HEK293 (cell line): ENCODE data around the gene PRDM15.
A peak's percentile ranks its signal among the peaks of the same experiment; 100 is the strongest.

ENCODE experiments used
- BCL11A ChIP-seq: fragments of 450-650 bp; formaldehyde crosslinking; IDR thresholded peaks from 2 replicates; pipeline ENCODE4 v1.5.1; 2016; ENCODE audit warnings: low read depth, missing biosample characterization, missing genetic modification characterization
- EGR2 ChIP-seq: fragments of 450-650 bp; formaldehyde crosslinking; IDR thresholded peaks from 2 replicates; pipeline ENCODE4 v1.5.1; 2016; ENCODE audit warnings: low read depth, missing biosample characterization, missing genetic modification characterization
- GFI1B ChIP-seq: fragments of 450-650 bp; formaldehyde crosslinking; IDR thresholded peaks from 2 replicates; pipeline ENCODE4 v1.5.1; 2016; ENCODE audit warnings: missing biosample characterization, missing genetic modification characterization
- HOXD13 ChIP-seq: sonication (generic); formaldehyde crosslinking; IDR thresholded peaks from 2 replicates; pipeline ENCODE4 v1.8.0; 2022; ENCODE audit warnings: missing genetic modification reagents, borderline replicate concordance
- KLF10 ChIP-seq: fragments of 450-650 bp; IDR thresholded peaks from 2 replicates; pipeline ENCODE4 v1.5.1; 2018; ENCODE audit warnings: missing biosample characterization, mild to moderate bottlenecking, missing genetic modification characterization
- KLF8 ChIP-seq: fragments of 450-650 bp; formaldehyde crosslinking; IDR thresholded peaks from 2 replicates; pipeline ENCODE4 v1.5.1; 2016; ENCODE audit warnings: missing biosample characterization, missing genetic modification characterization
- MEIS1 ChIP-seq: sonication (generic); formaldehyde crosslinking; IDR thresholded peaks from 2 replicates; pipeline ENCODE4 v1.8.1; 2022; ENCODE audit warnings: missing genetic modification reagents, mild to moderate bottlenecking, borderline replicate concordance
- SP2 ChIP-seq: fragments of 450-650 bp; formaldehyde crosslinking; IDR thresholded peaks from 2 replicates; pipeline ENCODE4 v1.5.1; 2016; ENCODE audit warnings: missing biosample characterization, missing genetic modification characterization
- ZBTB20 ChIP-seq: fragments of 450-650 bp; formaldehyde crosslinking; IDR thresholded peaks from 2 replicates; pipeline ENCODE4 v1.5.1; 2016; ENCODE audit warnings: missing biosample characterization, missing genetic modification characterization
- ZEB2 ChIP-seq: fragments of 450-650 bp; formaldehyde crosslinking; IDR thresholded peaks from 2 replicates; pipeline ENCODE4 v1.5.1; 2016; ENCODE audit warnings: missing biosample characterization, missing genetic modification characterization
- ZFP69B ChIP-seq: fragments of 450-650 bp; formaldehyde crosslinking; IDR thresholded peaks from 2 replicates; pipeline ENCODE4 v1.5.1; 2016; ENCODE audit warnings: missing biosample characterization, missing genetic modification characterization
- ZNF112 ChIP-seq: fragments of 450-650 bp; formaldehyde crosslinking; IDR thresholded peaks from 2 replicates; pipeline ENCODE4 v1.5.0; 2017; ENCODE audit warnings: missing biosample characterization, missing genetic modification characterization
- ZNF155 ChIP-seq: fragments of 450-650 bp; formaldehyde crosslinking; IDR thresholded peaks from 2 replicates; pipeline ENCODE4 v1.5.1; 2016; ENCODE audit warnings: missing biosample characterization, missing genetic modification characterization
- ZNF174 ChIP-seq: fragments of 450-650 bp; formaldehyde crosslinking; IDR thresholded peaks from 2 replicates; pipeline ENCODE4 v1.5.0; 2017; ENCODE audit warnings: missing biosample characterization, mild to moderate bottlenecking, missing genetic modification characterization
- ZNF23 ChIP-seq: fragments of 450-650 bp; formaldehyde crosslinking; IDR thresholded peaks from 2 replicates; pipeline ENCODE4 v1.5.1; 2016; ENCODE audit warnings: missing biosample characterization, missing genetic modification characterization, borderline replicate concordance
- ZNF274 ChIP-seq, 2 experiments: fragments of 200-500 bp in 1 of 2; fragments of 450-650 bp in 1 of 2; sonication (Bioruptor generic) in 1 of 2; formaldehyde crosslinking in 1 of 2; IDR thresholded peaks; 2 replicates each; pipeline versions ENCODE4 v1.5.1 to v1.6.1; 2014 to 2016; ENCODE audit warnings: borderline replicate concordance in 1 of 2, inconsistent platforms in 1 of 2, low read length in 1 of 2, missing biosample characterization in 1 of 2, missing genetic modification characterization in 1 of 2
- ZNF302 ChIP-seq: fragments of 450-650 bp; formaldehyde crosslinking; IDR thresholded peaks from 2 replicates; pipeline ENCODE4 v1.5.1; 2016; ENCODE audit warnings: missing biosample characterization, missing genetic modification characterization, low read depth
- ZNF335 ChIP-seq: fragments of 450-650 bp; formaldehyde crosslinking; conservative IDR thresholded peaks from 2 replicates; pipeline ENCODE4 v1.5.1; 2016; ENCODE audit warnings: missing biosample characterization, missing genetic modification characterization
- ZNF366 ChIP-seq: fragments of 450-650 bp; formaldehyde crosslinking; conservative IDR thresholded peaks from 2 replicates; pipeline ENCODE4 v1.5.1; 2016; ENCODE audit warnings: missing biosample characterization, missing genetic modification characterization
- ZNF394 ChIP-seq: fragments of 450-650 bp; formaldehyde crosslinking; IDR thresholded peaks from 2 replicates; pipeline ENCODE4 v1.5.1; 2016; ENCODE audit warnings: missing biosample characterization, missing genetic modification characterization, mild to moderate bottlenecking, moderate library complexity, borderline replicate concordance
- ZNF423 ChIP-seq: fragments of 450-650 bp; formaldehyde crosslinking; IDR thresholded peaks from 2 replicates; pipeline ENCODE4 v1.5.1; 2016; ENCODE audit warnings: missing biosample characterization, missing genetic modification characterization
- ZNF433 ChIP-seq: fragments of 450-650 bp; formaldehyde crosslinking; IDR thresholded peaks from 2 replicates; pipeline ENCODE4 v1.5.1; 2016; ENCODE audit warnings: missing biosample characterization, missing genetic modification characterization, low read depth
- ZNF510 ChIP-seq: fragments of 450-650 bp; formaldehyde crosslinking; IDR thresholded peaks from 2 replicates; pipeline ENCODE4 v1.5.1; 2018; ENCODE audit warnings: mild to moderate bottlenecking, missing genetic modification characterization, missing biosample characterization; ENCODE audit not compliant: insufficient replicate concordance
- ZNF549 ChIP-seq: fragments of 450-650 bp; IDR thresholded peaks from 2 replicates; pipeline ENCODE4 v1.5.1; 2018; ENCODE audit warnings: missing biosample characterization, missing genetic modification characterization, mild to moderate bottlenecking, inconsistent platforms, moderate library complexity
- ZNF623 ChIP-seq: fragments of 450-650 bp; formaldehyde crosslinking; IDR thresholded peaks from 2 replicates; pipeline ENCODE4 v1.5.1; 2016; ENCODE audit warnings: missing biosample characterization, missing genetic modification characterization
- TF ChIP-seq, protein P1 (sequence below): fragments of 450-650 bp; formaldehyde crosslinking; IDR thresholded peaks from 2 replicates; pipeline ENCODE4 v1.5.1; 2016; ENCODE audit warnings: missing biosample characterization, missing genetic modification characterization, borderline replicate concordance
- TF ChIP-seq, protein P2 (sequence below): fragments of 450-650 bp; formaldehyde crosslinking; IDR thresholded peaks from 2 replicates; pipeline ENCODE4 v1.5.1; 2017; ENCODE audit warnings: missing biosample characterization, mild to moderate bottlenecking, missing genetic modification characterization, moderate library complexity
- TF ChIP-seq, protein P3 (sequence below): fragments of 450-650 bp; formaldehyde crosslinking; IDR thresholded peaks from 2 replicates; pipeline ENCODE4 v1.5.1; 2016; ENCODE audit warnings: missing biosample characterization, missing genetic modification characterization
- TF ChIP-seq, protein P4 (sequence below): fragments of 450-650 bp; formaldehyde crosslinking; IDR thresholded peaks from 2 replicates; pipeline ENCODE4 v1.5.1; 2017; ENCODE audit warnings: missing biosample characterization, missing genetic modification characterization
- TF ChIP-seq, protein P5 (sequence below): fragments of 450-650 bp; formaldehyde crosslinking; IDR thresholded peaks from 2 replicates; pipeline ENCODE4 v1.5.1; 2016; ENCODE audit warnings: missing biosample characterization, missing genetic modification characterization, low read depth
- TF ChIP-seq, protein P6 (sequence below): fragments of 450-650 bp; formaldehyde crosslinking; IDR thresholded peaks from 2 replicates; pipeline ENCODE4 v1.5.1; 2016; ENCODE audit warnings: missing biosample characterization, missing genetic modification characterization

Gene PRDM15

DNA sequence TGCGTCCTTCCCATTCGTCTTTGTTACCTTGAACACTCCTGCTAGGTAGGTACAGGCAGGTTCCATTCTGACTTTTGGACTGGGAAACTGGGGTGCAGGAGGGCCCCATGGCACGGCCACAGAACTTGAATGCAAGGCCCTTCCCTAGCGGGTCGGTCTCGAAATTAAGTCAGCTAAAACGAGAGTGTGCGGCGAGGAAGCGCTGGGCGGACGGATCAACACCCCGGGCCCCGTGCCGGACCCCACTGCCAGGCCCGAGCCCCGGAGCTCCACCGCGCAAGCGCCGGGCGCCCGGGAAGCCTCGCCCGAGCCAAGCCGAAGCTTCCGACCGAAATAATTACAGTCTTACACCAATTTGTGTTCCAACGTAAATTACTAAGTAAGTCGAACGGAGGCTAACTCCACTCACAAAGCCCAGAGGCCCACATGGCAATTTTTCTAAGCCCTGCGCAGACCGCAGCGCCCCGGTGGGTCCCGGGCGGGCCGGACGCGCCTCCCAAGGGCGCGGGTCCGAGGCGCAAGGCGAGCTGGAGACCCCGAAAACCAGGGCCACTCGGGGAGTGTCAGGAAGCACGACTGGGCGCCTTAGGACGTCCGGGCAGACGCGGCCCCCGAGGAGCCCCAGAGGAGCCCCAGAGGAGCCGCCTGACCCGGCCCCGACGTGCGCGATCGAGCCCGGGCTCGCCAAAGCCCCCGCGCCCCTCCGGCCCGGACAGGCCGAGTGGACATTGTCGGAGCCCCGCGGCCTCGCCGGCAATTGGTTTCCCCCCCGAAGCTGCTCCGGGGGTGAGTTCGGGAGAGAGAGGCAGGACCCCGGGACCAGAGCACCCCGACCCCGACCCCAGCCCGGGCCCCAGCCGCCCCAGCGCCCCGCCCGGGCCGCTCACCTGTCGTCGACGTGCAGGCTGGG, 112.9 kb downstream of the PRDM15 start (continued):
- TF ChIP-seq ZNF155 (tag by site-specific recombination) (no peak), ZNF335 (tag by site-specific recombination) (peak; percentile 78), MEIS1 (CRISPR knock-in tag) (no peak), ZNF174 (tag by site-specific recombination) (no peak), ZNF394 (tag by site-specific recombination) (no peak), KLF8 (tag by site-specific recombination) (no peak), ZNF274 (IDR thresholded peaks at IDR 0.05; ENCODE audit: low read length) (no peak), ZNF274 (tag by site-specific recombination; IDR thresholded peaks at IDR 0.05; ENCODE audit: borderline replicate concordance) (no peak), ZNF549 (tag by site-specific recombination) (no peak), EGR2 (tag by site-specific recombination) (no peak), ZEB2 (tag by site-specific recombination) (no peak; the same call in 1 of the 2 replicates), ZNF112 (no peak), ZBTB20 (tag by site-specific recombination) (peak; percentile 81), GFI1B (no peak), SP2 (tag by site-specific recombination) (no peak), BCL11A (tag by site-specific recombination) (no peak), ZNF510 (tag by site-specific recombination) (no peak), ZFP69B (peak; percentile 60; the same call in 1 of the 2 replicates), ZNF433 (no peak), ZNF23 (no peak), ZNF366 (tag by site-specific recombination) (no peak), KLF10 (tag by site-specific recombination) (no peak), ZNF302 (no peak), ZNF423 (tag by site-specific recombination) (peak; percentile 82), ZNF623 (tag by site-specific recombination) (no peak), HOXD13 (CRISPR knock-in tag) (no peak)
- TF ChIP-seq, protein P1, sequence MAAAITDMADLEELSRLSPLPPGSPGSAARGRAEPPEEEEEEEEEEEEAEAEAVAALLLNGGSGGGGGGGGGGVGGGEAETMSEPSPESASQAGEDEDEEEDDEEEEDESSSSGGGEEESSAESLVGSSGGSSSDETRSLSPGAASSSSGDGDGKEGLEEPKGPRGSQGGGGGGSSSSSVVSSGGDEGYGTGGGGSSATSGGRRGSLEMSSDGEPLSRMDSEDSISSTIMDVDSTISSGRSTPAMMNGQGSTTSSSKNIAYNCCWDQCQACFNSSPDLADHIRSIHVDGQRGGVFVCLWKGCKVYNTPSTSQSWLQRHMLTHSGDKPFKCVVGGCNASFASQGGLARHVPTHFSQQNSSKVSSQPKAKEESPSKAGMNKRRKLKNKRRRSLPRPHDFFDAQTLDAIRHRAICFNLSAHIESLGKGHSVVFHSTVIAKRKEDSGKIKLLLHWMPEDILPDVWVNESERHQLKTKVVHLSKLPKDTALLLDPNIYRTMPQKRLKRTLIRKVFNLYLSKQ (tag by site-specific recombination) = no peak
- TF ChIP-seq, protein P2, sequence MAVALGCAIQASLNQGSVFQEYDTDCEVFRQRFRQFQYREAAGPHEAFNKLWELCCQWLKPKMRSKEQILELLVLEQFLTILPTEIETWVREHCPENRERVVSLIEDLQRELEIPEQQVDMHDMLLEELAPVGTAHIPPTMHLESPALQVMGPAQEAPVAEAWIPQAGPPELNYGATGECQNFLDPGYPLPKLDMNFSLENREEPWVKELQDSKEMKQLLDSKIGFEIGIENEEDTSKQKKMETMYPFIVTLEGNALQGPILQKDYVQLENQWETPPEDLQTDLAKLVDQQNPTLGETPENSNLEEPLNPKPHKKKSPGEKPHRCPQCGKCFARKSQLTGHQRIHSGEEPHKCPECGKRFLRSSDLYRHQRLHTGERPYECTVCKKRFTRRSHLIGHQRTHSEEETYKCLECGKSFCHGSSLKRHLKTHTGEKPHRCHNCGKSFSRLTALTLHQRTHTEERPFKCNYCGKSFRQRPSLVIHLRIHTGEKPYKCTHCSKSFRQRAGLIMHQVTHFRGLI (tag by site-specific recombination) = no peak
- TF ChIP-seq, protein P3, sequence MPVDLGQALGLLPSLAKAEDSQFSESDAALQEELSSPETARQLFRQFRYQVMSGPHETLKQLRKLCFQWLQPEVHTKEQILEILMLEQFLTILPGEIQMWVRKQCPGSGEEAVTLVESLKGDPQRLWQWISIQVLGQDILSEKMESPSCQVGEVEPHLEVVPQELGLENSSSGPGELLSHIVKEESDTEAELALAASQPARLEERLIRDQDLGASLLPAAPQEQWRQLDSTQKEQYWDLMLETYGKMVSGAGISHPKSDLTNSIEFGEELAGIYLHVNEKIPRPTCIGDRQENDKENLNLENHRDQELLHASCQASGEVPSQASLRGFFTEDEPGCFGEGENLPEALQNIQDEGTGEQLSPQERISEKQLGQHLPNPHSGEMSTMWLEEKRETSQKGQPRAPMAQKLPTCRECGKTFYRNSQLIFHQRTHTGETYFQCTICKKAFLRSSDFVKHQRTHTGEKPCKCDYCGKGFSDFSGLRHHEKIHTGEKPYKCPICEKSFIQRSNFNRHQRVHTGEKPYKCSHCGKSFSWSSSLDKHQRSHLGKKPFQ (tag by site-specific recombination) = no peak
- TF ChIP-seq, protein P4, sequence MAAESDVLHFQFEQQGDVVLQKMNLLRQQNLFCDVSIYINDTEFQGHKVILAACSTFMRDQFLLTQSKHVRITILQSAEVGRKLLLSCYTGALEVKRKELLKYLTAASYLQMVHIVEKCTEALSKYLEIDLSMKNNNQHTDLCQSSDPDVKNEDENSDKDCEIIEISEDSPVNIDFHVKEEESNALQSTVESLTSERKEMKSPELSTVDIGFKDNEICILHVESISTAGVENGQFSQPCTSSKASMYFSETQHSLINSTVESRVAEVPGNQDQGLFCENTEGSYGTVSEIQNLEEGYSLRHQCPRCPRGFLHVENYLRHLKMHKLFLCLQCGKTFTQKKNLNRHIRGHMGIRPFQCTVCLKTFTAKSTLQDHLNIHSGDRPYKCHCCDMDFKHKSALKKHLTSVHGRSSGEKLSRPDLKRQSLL (tag by site-specific recombination) = no peak
- TF ChIP-seq, protein P5, sequence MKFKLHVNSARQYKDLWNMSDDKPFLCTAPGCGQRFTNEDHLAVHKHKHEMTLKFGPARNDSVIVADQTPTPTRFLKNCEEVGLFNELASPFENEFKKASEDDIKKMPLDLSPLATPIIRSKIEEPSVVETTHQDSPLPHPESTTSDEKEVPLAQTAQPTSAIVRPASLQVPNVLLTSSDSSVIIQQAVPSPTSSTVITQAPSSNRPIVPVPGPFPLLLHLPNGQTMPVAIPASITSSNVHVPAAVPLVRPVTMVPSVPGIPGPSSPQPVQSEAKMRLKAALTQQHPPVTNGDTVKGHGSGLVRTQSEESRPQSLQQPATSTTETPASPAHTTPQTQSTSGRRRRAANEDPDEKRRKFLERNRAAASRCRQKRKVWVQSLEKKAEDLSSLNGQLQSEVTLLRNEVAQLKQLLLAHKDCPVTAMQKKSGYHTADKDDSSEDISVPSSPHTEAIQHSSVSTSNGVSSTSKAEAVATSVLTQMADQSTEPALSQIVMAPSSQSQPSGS = no peak
- TF ChIP-seq, protein P6, sequence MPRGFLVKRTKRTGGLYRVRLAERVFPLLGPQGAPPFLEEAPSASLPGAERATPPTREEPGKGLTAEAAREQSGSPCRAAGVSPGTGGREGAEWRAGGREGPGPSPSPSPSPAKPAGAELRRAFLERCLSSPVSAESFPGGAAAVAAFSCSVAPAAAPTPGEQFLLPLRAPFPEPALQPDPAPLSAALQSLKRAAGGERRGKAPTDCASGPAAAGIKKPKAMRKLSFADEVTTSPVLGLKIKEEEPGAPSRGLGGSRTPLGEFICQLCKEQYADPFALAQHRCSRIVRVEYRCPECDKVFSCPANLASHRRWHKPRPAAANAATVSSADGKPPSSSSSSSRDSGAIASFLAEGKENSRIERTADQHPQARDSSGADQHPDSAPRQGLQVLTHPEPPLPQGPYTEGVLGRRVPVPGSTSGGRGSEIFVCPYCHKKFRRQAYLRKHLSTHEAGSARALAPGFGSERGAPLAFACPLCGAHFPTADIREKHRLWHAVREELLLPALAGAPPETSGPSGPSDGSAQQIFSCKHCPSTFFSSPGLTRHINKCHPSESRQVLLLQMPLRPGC (tag by site-specific recombination) = no peak
